ENCODE data around the gene DDO. TPM values are rescaled to one million over a fixed set of nuclear protein-coding genes. Genes with fewer than 3 reads are reported as not detected.

DDO gene
- polyA plus RNA-seq, 1 donor from 2014 or later: not detected

DNA sequence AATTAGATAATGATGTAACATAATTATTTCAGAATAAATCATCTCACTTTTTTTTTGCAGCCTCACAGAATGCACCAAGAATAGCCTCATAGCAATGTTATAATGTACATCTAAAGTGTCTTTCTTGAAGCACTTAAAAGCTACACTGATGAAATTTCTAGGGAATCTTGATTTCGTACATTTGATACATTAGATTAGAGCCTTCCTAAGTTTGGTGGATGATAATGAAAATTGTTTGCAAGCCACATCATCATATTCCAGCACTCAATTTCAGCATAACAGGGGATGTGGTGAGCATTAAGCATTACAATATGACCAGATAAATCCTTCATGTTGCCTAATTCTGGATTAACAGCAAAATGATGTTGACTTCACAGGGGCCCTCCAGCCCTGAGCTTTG is 47.5 kb downstream of the DDO start:
- H3K27me3 ChIP-seq (ENCODE audit: insufficient read depth, low read depth, low read length): no peaks in the 10 kb centered on the region
- H3K79me2 ChIP-seq (replicated peaks; ENCODE audit: insufficient read depth, low read length): no peaks in the 10 kb centered on the region
- no peak for TF ChIP-seq RAD21 (conservative IDR thresholded peaks at IDR 0.05)
- TF ChIP-seq SMC3 (conservative IDR thresholded peaks at IDR 0.05; ENCODE audit: poor library complexity): no peak
- no peak overlapping the region for H3K27ac ChIP-seq (ENCODE audit: low read length)
- no peaks in the 10 kb centered on the region for H3F3A ChIP-seq (ENCODE audit: insufficient read depth, low read length, poor library complexity, severe bottlenecking)
- no peaks in the 10 kb centered on the region for H3K36me3 ChIP-seq (ENCODE audit: insufficient read depth, low read length)
- no peak overlapping the region for H3K9ac ChIP-seq (ENCODE audit: low read length)
- no peak overlapping the region for H3K4me3 ChIP-seq (ENCODE audit: low read length)
- H3K4me2 ChIP-seq (ENCODE audit: low read length): no peak overlapping the region
- no peak overlapping the region for H2AFZ ChIP-seq (ENCODE audit: low read depth, low read length)
- no peaks in the 10 kb centered on the region for H4K20me1 ChIP-seq (ENCODE audit: insufficient read depth)
- H3K9me2 ChIP-seq (ENCODE audit: insufficient read depth, low read length): no peaks in the 10 kb centered on the region
- no peaks in the 10 kb centered on the region for H3K9me3 ChIP-seq (ENCODE audit: low read length)

DNA sequence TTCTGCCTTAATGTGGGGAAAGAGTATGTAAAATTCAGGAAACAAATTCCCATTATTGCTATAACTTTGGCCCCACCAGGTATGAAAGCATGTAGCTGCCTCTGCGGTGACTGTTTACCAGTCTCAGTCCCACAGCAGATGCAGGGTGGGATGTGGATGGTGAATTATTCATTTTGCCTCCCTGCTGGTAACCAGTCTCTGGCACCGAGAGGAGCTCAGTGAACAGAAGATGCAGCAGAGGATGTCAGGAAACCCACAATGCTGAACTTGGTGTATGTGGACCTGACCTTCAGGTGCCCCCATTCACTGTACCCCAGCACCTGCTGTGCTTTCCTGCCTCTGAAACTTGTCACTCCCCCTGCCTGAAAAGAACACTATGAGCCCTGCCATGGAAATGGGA is 48.4 kb downstream of the DDO start:
- Histone ChIP-seq H3K27me3 (ENCODE audit: insufficient read depth, low read depth, low read length) (no peaks in the 10 kb centered on the region), H4K20me1 (ENCODE audit: insufficient read depth) (no peaks in the 10 kb centered on the region), H3K4me3 (ENCODE audit: low read length) (no peak overlapping the region), H3K4me2 (ENCODE audit: low read length) (no peak overlapping the region), H3K36me3 (ENCODE audit: insufficient read depth, low read length) (no peaks in the 10 kb centered on the region), H3K79me2 (replicated peaks; ENCODE audit: insufficient read depth, low read length) (no peaks in the 10 kb centered on the region), H3K9me3 (ENCODE audit: low read length) (peaks cover 3% of the 10 kb centered on the region), H3K9ac (ENCODE audit: low read length) (no peak overlapping the region), H3K9me2 (ENCODE audit: insufficient read depth, low read length) (no peaks in the 10 kb centered on the region), H3K27ac (ENCODE audit: low read length) (no peak overlapping the region), H3F3A (ENCODE audit: insufficient read depth, low read length, poor library complexity, severe bottlenecking) (no peaks in the 10 kb centered on the region), H2AFZ (ENCODE audit: low read depth, low read length) (no peak overlapping the region)
- TF ChIP-seq EP300 (conservative IDR thresholded peaks at IDR 0.05; ENCODE audit: poor library complexity, severe bottlenecking) (no peak), SMC3 (conservative IDR thresholded peaks at IDR 0.05; ENCODE audit: poor library complexity) (no peak), MXI1 (conservative IDR thresholded peaks at IDR 0.05; ENCODE audit: poor library complexity, severe bottlenecking) (no peak), EZH2 (IDR thresholded peaks at IDR 0.05; ENCODE audit: borderline replicate concordance, insufficient read depth, low read length, poor library complexity, severe bottlenecking) (no peak)

DNA sequence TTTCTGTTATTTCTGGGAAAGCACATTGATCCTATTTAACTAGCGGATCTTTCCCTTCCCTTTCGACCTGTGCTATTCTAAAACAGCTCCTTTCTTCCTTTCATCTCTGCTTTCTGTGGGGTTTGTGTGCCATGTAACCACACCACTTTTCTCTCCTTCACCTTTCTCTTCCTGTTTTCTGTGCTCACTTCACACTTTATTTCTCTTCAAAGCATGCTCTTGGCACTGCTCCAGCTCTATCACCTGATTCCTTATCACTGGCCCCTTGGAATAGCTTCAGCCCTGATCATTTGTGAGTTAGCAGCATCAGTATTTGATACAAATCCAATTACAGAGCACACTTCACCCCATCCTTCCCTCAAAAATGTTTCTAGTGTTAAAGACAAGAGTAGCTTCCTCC is 49.1 kb downstream of the DDO start:
- no peak overlapping the region for H2AFZ ChIP-seq (ENCODE audit: low read depth, low read length)
- no peak overlapping the region for H3K4me2 ChIP-seq (ENCODE audit: low read length)
- TF ChIP-seq TAF1 (IDR thresholded peaks at IDR 0.05; ENCODE audit: low read depth) (no peak), EZH2 (IDR thresholded peaks at IDR 0.05; ENCODE audit: borderline replicate concordance, insufficient read depth, low read length, poor library complexity, severe bottlenecking) (no peak), MXI1 (conservative IDR thresholded peaks at IDR 0.05; ENCODE audit: poor library complexity, severe bottlenecking) (no peak), SMC3 (conservative IDR thresholded peaks at IDR 0.05; ENCODE audit: poor library complexity) (no peak), EP300 (conservative IDR thresholded peaks at IDR 0.05; ENCODE audit: poor library complexity, severe bottlenecking) (no peak), POLR2AphosphoS5 (IDR thresholded peaks at IDR 0.05) (no peak), RAD21 (conservative IDR thresholded peaks at IDR 0.05) (no peak)
- TF ChIP-seq, protein P1, sequence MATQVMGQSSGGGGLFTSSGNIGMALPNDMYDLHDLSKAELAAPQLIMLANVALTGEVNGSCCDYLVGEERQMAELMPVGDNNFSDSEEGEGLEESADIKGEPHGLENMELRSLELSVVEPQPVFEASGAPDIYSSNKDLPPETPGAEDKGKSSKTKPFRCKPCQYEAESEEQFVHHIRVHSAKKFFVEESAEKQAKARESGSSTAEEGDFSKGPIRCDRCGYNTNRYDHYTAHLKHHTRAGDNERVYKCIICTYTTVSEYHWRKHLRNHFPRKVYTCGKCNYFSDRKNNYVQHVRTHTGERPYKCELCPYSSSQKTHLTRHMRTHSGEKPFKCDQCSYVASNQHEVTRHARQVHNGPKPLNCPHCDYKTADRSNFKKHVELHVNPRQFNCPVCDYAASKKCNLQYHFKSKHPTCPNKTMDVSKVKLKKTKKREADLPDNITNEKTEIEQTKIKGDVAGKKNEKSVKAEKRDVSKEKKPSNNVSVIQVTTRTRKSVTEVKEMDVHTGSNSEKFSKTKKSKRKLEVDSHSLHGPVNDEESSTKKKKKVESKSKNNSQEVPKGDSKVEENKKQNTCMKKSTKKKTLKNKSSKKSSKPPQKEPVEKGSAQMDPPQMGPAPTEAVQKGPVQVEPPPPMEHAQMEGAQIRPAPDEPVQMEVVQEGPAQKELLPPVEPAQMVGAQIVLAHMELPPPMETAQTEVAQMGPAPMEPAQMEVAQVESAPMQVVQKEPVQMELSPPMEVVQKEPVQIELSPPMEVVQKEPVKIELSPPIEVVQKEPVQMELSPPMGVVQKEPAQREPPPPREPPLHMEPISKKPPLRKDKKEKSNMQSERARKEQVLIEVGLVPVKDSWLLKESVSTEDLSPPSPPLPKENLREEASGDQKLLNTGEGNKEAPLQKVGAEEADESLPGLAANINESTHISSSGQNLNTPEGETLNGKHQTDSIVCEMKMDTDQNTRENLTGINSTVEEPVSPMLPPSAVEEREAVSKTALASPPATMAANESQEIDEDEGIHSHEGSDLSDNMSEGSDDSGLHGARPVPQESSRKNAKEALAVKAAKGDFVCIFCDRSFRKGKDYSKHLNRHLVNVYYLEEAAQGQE (IDR thresholded peaks at IDR 0.05; ENCODE audit: borderline replicate concordance): no peak
- TF ChIP-seq, protein P2, sequence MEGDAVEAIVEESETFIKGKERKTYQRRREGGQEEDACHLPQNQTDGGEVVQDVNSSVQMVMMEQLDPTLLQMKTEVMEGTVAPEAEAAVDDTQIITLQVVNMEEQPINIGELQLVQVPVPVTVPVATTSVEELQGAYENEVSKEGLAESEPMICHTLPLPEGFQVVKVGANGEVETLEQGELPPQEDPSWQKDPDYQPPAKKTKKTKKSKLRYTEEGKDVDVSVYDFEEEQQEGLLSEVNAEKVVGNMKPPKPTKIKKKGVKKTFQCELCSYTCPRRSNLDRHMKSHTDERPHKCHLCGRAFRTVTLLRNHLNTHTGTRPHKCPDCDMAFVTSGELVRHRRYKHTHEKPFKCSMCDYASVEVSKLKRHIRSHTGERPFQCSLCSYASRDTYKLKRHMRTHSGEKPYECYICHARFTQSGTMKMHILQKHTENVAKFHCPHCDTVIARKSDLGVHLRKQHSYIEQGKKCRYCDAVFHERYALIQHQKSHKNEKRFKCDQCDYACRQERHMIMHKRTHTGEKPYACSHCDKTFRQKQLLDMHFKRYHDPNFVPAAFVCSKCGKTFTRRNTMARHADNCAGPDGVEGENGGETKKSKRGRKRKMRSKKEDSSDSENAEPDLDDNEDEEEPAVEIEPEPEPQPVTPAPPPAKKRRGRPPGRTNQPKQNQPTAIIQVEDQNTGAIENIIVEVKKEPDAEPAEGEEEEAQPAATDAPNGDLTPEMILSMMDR (IDR thresholded peaks at IDR 0.05; ENCODE audit: poor library complexity, severe bottlenecking): no peak
- H3K9ac ChIP-seq (ENCODE audit: low read length): no peak overlapping the region
- H3F3A ChIP-seq (ENCODE audit: insufficient read depth, low read length, poor library complexity, severe bottlenecking): no peaks in the 10 kb centered on the region
- no peak overlapping the region for H3K4me3 ChIP-seq (ENCODE audit: low read length)
- H3K9me3 ChIP-seq (ENCODE audit: low read length): peaks cover 3% of the 10 kb centered on the region
- H3K27me3 ChIP-seq (ENCODE audit: insufficient read depth, low read depth, low read length): no peaks in the 10 kb centered on the region
- no peak overlapping the region for H3K27ac ChIP-seq (ENCODE audit: low read length)
- no peaks in the 10 kb centered on the region for H3K9me2 ChIP-seq (ENCODE audit: insufficient read depth, low read length)
- H3K79me2 ChIP-seq (replicated peaks; ENCODE audit: insufficient read depth, low read length): no peaks in the 10 kb centered on the region
- H4K20me1 ChIP-seq (ENCODE audit: insufficient read depth): no peaks in the 10 kb centered on the region
- H3K36me3 ChIP-seq (ENCODE audit: insufficient read depth, low read length): no peaks in the 10 kb centered on the region

Data from neural cell (in vitro differentiated cells).